K562 (cell line): Measurements from ENCODE around the gene GNRH2. TPM values are rescaled to one million over a fixed set of nuclear protein-coding genes. Genes with fewer than 3 reads are reported as not detected.

Source experiments
- CBX3 ChIP-seq, 2 experiments: IDR thresholded peaks; 1 replicate in 1 of 2; 2 replicates in 1 of 2; pipeline ENCODE4 v1.6.1; 2012; ENCODE audit warnings: inconsistent platforms in 2 of 2, low read length in 2 of 2, borderline replicate concordance in 1 of 2, control low read depth in 1 of 2
- EGR1 ChIP-seq: fragments of 450-650 bp; conservative IDR thresholded peaks from 2 replicates; pipeline ENCODE4 v1.6.1; 2017; ENCODE audit warnings: mild to moderate bottlenecking
- FOS ChIP-seq: IDR thresholded peaks from 3 replicates; pipeline ENCODE4 v1.6.1; 2011; ENCODE audit not compliant: insufficient read length; ENCODE audit errors: extremely low read depth
- GTF2E2 ChIP-seq: fragments of 200-800 bp; sonication (Bioruptor generic); IDR thresholded peaks from 2 replicates; pipeline ENCODE4 v1.6.1; 2016; ENCODE audit warnings: missing genetic modification characterization, missing compliant biosample characterization
- MEIS2 ChIP-seq: fragments of 450-650 bp; IDR thresholded peaks from 2 replicates; pipeline ENCODE4 v1.6.1; 2014; ENCODE audit warnings: mild to moderate bottlenecking; ENCODE audit not compliant: partially characterized antibody
- NR1H2 ChIP-seq: sonication (generic); formaldehyde crosslinking; IDR thresholded peaks from 2 replicates; pipeline ENCODE4 v1.4.0; 2020; ENCODE audit warnings: mild to moderate bottlenecking, missing genetic modification reagents
- NR2F6 ChIP-seq: fragments of 450-650 bp; formaldehyde crosslinking; IDR thresholded peaks from 2 replicates; pipeline ENCODE4 v1.4.0; 2020; ENCODE audit warnings: mild to moderate bottlenecking
- PHTF2 ChIP-seq: fragments of 250-450 bp; sonication (Bioruptor Pico); IDR thresholded peaks from 2 replicates; pipeline ENCODE4 v1.5.0; 2021; ENCODE audit warnings: mild to moderate bottlenecking
- SMARCA5 ChIP-seq: fragments of 450-650 bp; IDR thresholded peaks from 2 replicates; pipeline ENCODE4 v1.6.1; 2016
- polyA plus RNA-seq, 8 experiments: library from polyadenylated mRNA; depleted of rRNA in 4 of 8; stranded (reverse) in 5 of 8; unstranded in 3 of 8; fragments of >200 nt; fragmentation: Nextera tagmentation in 2 of 8; fragmentation: Illumina TruSeq in 1 of 8; extraction: Ambion mirVana in 2 of 8; extraction: Trizol in 1 of 8; gene quantifications; 2 replicates each; pipeline versions ENCODE4 v1.2.1 to v1.2.3, GENCODE V29; 2011 to 2014; ENCODE audit warnings: inconsistent platforms in 1 of 8, missing spikeins in 1 of 8
- total RNA-seq, 7 experiments: library from RNA; depleted of rRNA in 6 of 7; stranded (reverse); fragments of >200 nt in 6 of 7; fragmentation: Illumina TruSeq in 2 of 7; extraction: Trizol in 2 of 7; gene quantifications; 2 replicates each; pipeline versions ENCODE4 v1.2.1 to v1.2.3, GENCODE V29; 2011 to 2021; ENCODE audit warnings: low replicate concordance in 1 of 7
- TF ChIP-seq, protein P1 (sequence below): fragments of 450-650 bp; IDR thresholded peaks from one replicate; pipeline ENCODE4 v1.6.1; 2018; ENCODE audit warnings: mild to moderate bottlenecking, moderate library complexity; ENCODE audit not compliant: partially characterized antibody
- TF ChIP-seq, protein P2 (sequence below): fragments of 250-450 bp; sonication (Bioruptor Pico); IDR thresholded peaks from 2 replicates; pipeline ENCODE4 v1.5.0; 2020; ENCODE audit warnings: mild to moderate bottlenecking
- TF ChIP-seq, protein P3 (sequence below): fragments of 450-650 bp; IDR thresholded peaks from 2 replicates; pipeline ENCODE4 v1.6.1; 2017; ENCODE audit warnings: antibody characterized with exemption, mild to moderate bottlenecking
- TF ChIP-seq, protein P4 (sequence below), 2 experiments: fragments of 450-650 bp; IDR thresholded peaks; 2 replicates each; pipeline ENCODE4 v1.6.1; 2016; ENCODE audit warnings: mild to moderate bottlenecking in 2 of 2, borderline replicate concordance in 1 of 2, low read depth in 1 of 2, moderate library complexity in 1 of 2

GNRH2 gene
- total and polyA plus RNA-seq, 9 of the 15 experiments (the other 6 are each of a cell fraction or from before 2014, with no cell fraction given): 0.11 to 0.50 (median 0.24) TPM; not detected in 5

DNA sequence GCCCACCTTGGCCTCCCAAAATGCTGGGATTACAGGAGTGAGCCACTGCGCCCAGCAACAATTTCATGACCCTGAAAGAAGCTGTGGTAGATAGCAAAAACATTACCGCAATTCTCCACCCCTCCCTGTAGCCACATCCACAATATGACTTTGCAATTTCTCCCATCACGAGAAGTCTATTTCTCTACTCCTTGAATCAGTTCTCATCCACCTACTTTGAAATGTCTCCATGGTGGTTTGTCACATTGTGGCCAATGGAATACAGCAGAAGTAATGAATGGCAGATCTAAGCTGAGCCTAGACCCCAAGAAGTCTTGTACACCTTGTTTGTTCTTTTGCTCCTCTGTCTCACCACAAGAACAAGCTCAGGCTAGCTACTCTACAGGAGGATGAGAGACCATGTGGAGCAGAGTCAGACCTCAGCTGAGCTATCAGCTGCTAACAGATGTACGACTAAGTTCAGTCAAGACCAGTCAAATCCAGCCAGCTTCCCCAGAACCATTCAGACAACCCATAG lies 34.3 kb downstream of the GNRH2 start (continued):
- TF ChIP-seq CBX3 (IDR thresholded peaks at IDR 0.05; ENCODE audit: borderline replicate concordance in 1 of 2, low read length in 2 of 2): peak in 1 of 2 experiments; percentile 70; a peak in 1 of 3 replicates
- TF ChIP-seq, protein P1, sequence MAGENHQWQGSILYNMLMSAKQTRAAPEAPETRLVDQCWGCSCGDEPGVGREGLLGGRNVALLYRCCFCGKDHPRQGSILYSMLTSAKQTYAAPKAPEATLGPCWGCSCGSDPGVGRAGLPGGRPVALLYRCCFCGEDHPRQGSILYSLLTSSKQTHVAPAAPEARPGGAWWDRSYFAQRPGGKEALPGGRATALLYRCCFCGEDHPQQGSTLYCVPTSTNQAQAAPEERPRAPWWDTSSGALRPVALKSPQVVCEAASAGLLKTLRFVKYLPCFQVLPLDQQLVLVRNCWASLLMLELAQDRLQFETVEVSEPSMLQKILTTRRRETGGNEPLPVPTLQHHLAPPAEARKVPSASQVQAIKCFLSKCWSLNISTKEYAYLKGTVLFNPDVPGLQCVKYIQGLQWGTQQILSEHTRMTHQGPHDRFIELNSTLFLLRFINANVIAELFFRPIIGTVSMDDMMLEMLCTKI: no peak
- no peak for TF ChIP-seq NR1H2 (CRISPR knock-in tag)
- TF ChIP-seq GTF2E2: no peak
- no peak for TF ChIP-seq SMARCA5
- TF ChIP-seq, protein P2, sequence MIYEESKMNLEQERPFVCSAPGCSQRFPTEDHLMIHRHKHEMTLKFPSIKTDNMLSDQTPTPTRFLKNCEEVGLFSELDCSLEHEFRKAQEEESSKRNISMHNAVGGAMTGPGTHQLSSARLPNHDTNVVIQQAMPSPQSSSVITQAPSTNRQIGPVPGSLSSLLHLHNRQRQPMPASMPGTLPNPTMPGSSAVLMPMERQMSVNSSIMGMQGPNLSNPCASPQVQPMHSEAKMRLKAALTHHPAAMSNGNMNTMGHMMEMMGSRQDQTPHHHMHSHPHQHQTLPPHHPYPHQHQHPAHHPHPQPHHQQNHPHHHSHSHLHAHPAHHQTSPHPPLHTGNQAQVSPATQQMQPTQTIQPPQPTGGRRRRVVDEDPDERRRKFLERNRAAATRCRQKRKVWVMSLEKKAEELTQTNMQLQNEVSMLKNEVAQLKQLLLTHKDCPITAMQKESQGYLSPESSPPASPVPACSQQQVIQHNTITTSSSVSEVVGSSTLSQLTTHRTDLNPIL (CRISPR knock-in tag): no peak
- no peak for TF ChIP-seq FOS
- TF ChIP-seq, protein P3, sequence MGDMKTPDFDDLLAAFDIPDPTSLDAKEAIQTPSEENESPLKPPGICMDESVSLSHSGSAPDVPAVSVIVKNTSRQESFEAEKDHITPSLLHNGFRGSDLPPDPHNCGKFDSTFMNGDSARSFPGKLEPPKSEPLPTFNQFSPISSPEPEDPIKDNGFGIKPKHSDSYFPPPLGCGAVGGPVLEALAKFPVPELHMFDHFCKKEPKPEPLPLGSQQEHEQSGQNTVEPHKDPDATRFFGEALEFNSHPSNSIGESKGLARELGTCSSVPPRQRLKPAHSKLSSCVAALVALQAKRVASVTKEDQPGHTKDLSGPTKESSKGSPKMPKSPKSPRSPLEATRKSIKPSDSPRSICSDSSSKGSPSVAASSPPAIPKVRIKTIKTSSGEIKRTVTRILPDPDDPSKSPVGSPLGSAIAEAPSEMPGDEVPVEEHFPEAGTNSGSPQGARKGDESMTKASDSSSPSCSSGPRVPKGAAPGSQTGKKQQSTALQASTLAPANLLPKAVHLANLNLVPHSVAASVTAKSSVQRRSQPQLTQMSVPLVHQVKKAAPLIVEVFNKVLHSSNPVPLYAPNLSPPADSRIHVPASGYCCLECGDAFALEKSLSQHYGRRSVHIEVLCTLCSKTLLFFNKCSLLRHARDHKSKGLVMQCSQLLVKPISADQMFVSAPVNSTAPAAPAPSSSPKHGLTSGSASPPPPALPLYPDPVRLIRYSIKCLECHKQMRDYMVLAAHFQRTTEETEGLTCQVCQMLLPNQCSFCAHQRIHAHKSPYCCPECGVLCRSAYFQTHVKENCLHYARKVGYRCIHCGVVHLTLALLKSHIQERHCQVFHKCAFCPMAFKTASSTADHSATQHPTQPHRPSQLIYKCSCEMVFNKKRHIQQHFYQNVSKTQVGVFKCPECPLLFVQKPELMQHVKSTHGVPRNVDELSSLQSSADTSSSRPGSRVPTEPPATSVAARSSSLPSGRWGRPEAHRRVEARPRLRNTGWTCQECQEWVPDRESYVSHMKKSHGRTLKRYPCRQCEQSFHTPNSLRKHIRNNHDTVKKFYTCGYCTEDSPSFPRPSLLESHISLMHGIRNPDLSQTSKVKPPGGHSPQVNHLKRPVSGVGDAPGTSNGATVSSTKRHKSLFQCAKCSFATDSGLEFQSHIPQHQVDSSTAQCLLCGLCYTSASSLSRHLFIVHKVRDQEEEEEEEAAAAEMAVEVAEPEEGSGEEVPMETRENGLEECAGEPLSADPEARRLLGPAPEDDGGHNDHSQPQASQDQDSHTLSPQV: 0 out of 2 replicates have a peak, but pooled peaks have one; percentile 45
- TF ChIP-seq NR2F6: no peak
- TF ChIP-seq, protein P4, sequence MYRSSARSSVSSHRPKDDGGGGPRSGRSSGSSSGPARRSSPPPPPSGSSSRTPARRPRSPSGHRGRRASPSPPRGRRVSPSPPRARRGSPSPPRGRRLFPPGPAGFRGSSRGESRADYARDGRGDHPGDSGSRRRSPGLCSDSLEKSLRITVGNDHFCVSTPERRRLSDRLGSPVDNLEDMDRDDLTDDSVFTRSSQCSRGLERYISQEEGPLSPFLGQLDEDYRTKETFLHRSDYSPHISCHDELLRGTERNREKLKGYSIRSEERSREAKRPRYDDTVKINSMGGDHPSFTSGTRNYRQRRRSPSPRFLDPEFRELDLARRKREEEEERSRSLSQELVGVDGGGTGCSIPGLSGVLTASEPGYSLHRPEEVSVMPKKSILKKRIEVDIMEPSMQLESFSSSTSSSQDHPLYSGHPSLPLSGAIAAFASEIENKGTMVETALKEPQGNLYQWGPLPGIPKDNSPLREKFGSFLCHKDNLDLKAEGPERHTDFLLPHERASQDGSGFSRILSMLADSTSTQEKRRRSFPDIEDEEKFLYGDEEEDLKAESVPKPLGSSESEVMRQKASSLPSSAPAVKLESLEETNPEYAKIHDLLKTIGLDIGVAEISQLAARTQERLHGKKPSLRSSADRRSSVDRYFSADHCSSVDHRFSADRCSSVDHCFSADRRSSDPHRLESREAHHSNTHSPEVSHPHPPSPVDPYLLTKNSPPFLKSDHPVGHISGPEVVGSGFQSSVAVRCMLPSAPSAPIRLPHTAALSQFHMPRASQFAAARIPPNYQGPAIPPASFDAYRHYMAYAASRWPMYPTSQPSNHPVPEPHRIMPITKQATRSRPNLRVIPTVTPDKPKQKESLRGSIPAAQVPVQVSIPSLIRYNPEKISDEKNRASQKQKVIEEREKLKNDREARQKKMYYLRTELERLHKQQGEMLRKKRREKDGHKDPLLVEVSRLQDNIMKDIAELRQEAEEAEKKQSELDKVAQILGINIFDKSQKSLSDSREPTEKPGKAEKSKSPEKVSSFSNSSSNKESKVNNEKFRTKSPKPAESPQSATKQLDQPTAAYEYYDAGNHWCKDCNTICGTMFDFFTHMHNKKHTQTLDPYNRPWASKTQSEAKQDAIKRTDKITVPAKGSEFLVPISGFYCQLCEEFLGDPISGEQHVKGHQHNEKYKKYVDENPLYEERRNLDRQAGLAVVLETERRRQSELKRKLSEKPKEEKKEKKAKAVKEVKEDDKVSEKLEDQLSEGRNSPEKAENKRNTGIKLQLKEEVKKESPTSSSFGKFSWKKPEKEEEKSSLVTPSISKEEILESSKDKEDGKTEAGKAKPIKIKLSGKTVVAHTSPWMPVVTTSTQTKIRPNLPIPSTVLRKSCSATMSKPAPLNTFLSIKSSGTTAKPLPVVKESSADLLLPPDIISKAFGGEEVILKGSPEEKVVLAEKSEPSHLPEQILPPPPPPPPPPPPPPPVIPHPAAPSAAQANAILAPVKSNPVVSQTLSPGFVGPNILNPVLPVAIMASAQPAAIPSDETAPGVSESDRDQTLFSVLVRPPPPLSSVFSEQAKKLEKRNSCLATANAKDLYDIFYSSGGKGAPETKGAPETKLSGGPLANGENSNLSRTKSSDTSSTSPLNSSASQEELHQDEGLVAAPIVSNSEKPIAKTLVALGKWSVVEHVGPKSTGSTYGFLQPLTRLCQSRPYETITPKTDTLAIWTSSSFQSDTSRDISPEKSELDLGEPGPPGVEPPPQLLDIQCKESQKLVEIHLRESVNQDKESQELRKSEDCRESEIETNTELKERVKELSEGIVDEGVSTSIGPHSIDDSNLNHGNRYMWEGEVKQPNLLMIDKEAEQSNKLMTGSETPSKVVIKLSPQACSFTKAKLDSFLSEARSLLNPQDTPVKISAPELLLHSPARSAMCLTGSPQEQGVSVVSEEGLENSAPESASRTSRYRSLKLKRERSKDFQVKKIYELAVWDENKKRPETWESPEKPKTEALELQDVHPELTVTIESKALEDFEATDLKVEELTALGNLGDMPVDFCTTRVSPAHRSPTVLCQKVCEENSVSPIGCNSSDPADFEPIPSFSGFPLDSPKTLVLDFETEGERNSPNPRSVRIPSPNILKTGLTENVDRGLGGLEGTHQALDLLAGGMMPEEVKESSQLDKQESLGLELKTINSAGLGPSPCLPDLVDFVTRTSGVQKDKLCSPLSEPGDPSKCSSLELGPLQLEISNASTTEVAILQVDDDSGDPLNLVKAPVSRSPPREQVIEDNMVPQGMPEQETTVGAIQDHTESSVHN (IDR thresholded peaks at IDR 0.05; ENCODE audit: borderline replicate concordance in 1 of 2, low read depth in 1 of 2): peak in 1 of 2 experiments; percentile 75; a peak in 2 of 4 replicates
- peak; percentile 23; the same call in 1 of the 2 replicates for TF ChIP-seq EGR1
- TF ChIP-seq PHTF2 (CRISPR knock-in tag): no peak
- TF ChIP-seq MEIS2: peak; percentile 75
